22Rv1 (cell line): ENCODE results near the gene LRRC36.

Source experiments
- CTCF ChIP-seq: fragments of 450-650 bp; IDR thresholded peaks from 2 replicates; pipeline ENCODE4 v1.5.1; 2017; ENCODE audit warnings: mild to moderate bottlenecking
- ZFX ChIP-seq: fragments of 450-650 bp; IDR thresholded peaks from 2 replicates; pipeline ENCODE4 v1.6.1; 2017; ENCODE audit warnings: antibody characterized with exemption, borderline replicate concordance

DNA sequence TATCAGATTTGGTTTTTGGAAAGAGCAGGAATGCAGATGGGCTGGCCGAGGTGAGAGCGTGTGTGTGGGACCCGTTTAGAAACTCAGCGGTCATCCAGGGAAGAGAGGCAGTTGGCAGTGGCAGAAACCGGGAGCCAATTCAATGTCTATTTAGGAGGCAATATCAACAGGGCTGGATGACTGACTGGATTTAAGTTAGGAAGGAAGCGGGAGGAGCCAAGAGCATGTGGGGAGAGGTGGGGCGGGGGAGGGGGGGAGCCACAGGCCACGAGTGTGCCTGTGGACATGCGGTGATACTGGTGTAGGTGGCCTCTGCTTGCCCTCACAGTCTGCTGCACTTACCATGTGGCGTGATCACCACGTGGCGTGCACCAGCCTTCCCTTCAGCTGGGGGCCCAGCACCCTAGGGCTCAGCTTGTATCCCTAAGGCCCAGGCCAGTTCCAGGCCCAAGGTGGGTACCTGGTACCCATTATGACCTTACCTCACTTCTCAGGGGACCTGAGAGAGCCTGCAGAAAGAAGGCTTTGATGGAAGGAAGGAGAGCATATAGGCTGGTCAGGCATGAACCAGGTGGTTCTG is 77.5 kb downstream of the LRRC36 start:
- TF ChIP-seq CTCF (no peak), ZFX (no peak)
